Measurements from ENCODE around the gene KLHL9. TPM values are rescaled to one million over a fixed set of nuclear protein-coding genes. Genes with fewer than 3 reads are reported as not detected.

KLHL9 gene
- total RNA-seq, 1 donor from 2014 or later = 22.7 TPM

GRCh38 chr9:21322911-21323461, 12.2 kb downstream of the KLHL9 start:
- DNase-seq (no peak), ATAC-seq (no peak)
- intact Hi-C loops (cut with DNase I) = loop anchor here (10.0 kb wide), 1 partner anchor 72 kb away; no protein-coding TSS in a partner anchor
- H3K4me3 ChIP-seq = no peak overlapping the region
- H3K27ac ChIP-seq = no peak overlapping the region
- TF ChIP-seq, protein P1, sequence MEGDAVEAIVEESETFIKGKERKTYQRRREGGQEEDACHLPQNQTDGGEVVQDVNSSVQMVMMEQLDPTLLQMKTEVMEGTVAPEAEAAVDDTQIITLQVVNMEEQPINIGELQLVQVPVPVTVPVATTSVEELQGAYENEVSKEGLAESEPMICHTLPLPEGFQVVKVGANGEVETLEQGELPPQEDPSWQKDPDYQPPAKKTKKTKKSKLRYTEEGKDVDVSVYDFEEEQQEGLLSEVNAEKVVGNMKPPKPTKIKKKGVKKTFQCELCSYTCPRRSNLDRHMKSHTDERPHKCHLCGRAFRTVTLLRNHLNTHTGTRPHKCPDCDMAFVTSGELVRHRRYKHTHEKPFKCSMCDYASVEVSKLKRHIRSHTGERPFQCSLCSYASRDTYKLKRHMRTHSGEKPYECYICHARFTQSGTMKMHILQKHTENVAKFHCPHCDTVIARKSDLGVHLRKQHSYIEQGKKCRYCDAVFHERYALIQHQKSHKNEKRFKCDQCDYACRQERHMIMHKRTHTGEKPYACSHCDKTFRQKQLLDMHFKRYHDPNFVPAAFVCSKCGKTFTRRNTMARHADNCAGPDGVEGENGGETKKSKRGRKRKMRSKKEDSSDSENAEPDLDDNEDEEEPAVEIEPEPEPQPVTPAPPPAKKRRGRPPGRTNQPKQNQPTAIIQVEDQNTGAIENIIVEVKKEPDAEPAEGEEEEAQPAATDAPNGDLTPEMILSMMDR (IDR thresholded peaks at IDR 0.05) = no peak
- H3K36me3 ChIP-seq = peaks cover 20% of the 10 kb centered on the region
- no peaks in the 10 kb centered on the region for H3K27me3 ChIP-seq (ENCODE audit: low read depth)
- peaks cover 19% of the 10 kb centered on the region for H3K4me1 ChIP-seq
- H3K9me3 ChIP-seq = no peaks in the 10 kb centered on the region

- H3K9me3 ChIP-seq = no peaks in the 10 kb centered on the region
- DNase-seq (no peak), ATAC-seq (no peak)
- intact Hi-C loops (cut with DNase I) = loop anchor here (10.0 kb wide), 1 partner anchor 74 kb away; no protein-coding TSS in a partner anchor
- H3K27me3 ChIP-seq (ENCODE audit: low read depth) = no peaks in the 10 kb centered on the region
- TF ChIP-seq, protein P1 (IDR thresholded peaks at IDR 0.05) = no peak
- no peak overlapping the region for H3K4me3 ChIP-seq
- H3K27ac ChIP-seq = no peak overlapping the region
- peaks cover 20% of the 10 kb centered on the region for H3K36me3 ChIP-seq
- H3K4me1 ChIP-seq = peaks cover 13% of the 10 kb centered on the region
Measured at GRCh38 chr9:21320465-21320864, 14.7 kb downstream of the KLHL9 start.

GRCh38 chr9:21317956-21318923, 17.0 kb downstream of the KLHL9 start:
- Histone ChIP-seq H3K4me1 (peaks cover 4% of the 10 kb centered on the region), H3K27me3 (ENCODE audit: low read depth) (no peaks in the 10 kb centered on the region), H3K27ac (no peak overlapping the region), H3K4me3 (no peak overlapping the region), H3K36me3 (peaks cover 14% of the 10 kb centered on the region), H3K9me3 (no peaks in the 10 kb centered on the region)
- TF ChIP-seq, protein P1 (IDR thresholded peaks at IDR 0.05) = peak; percentile 71
- DNase-seq = no peak
- intact Hi-C loops (cut with DNase I) = no loop called here
- ATAC-seq = peak; percentile 64 to 83

- intact Hi-C loops (cut with DNase I) = no loop called here
- no peak overlapping the region for H3K4me3 ChIP-seq
- H3K27me3 ChIP-seq (ENCODE audit: low read depth) = no peaks in the 10 kb centered on the region
- peaks cover 4% of the 10 kb centered on the region for H3K4me1 ChIP-seq
- no peak for DNase-seq
- TF ChIP-seq, protein P1 (IDR thresholded peaks at IDR 0.05) = no peak
- H3K9me3 ChIP-seq = no peaks in the 10 kb centered on the region
- peaks cover 10% of the 10 kb centered on the region for H3K36me3 ChIP-seq
- no peak overlapping the region for H3K27ac ChIP-seq
- no peak for ATAC-seq
Measured at GRCh38 chr9:21316860-21317259, 18.3 kb downstream of the KLHL9 start.

DNA sequence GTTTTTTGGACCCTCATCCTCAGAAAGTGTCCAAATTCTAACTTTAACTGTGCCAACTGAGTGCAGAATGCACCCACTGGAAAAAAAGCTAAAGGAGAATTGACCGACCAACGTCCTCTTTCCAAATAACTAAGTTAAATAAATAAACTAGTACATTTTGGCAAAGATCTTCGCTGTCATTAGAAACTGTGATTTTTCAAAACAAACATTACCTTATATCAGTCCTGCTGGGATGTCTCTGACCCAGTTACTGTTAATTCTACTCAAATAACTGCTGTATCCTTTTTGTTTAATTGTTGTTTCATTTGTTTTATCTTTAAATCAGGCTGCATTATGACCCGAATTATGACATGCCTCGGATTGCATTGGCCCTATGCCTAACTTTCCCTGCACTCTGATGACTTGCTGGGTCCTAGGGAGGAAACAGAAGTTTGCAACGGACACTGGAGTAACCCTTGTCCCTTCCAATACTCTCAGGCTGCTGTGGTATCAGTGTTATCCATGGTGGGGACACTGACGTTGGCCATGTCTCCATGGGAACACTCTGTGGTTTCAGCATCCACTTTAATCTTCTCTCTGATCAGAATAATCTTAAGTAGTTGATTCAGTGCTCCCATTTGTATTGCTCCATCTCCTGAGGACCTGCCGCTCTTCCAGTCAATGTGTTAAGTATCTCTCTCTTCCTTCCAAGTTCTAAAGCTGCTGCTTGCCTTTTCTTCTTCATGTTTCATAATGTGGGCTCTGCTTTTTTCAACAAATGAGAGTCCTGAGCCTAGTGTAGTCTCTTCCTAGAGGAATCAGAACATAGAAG, 19.0 kb downstream of the KLHL9 start:
- TF ChIP-seq, protein P1 (IDR thresholded peaks at IDR 0.05) = no peak
- Histone ChIP-seq H3K27ac (no peak overlapping the region), H3K9me3 (no peaks in the 10 kb centered on the region), H3K4me1 (peaks cover 4% of the 10 kb centered on the region), H3K36me3 (peaks cover 9% of the 10 kb centered on the region), H3K27me3 (ENCODE audit: low read depth) (no peaks in the 10 kb centered on the region), H3K4me3 (no peak overlapping the region)
- DNase-seq = no peak
- ATAC-seq = no peak
- intact Hi-C loops (cut with DNase I) = no loop called here

Data from lower lobe of right lung (tissue), 2 donors.